H1 (cell line): ENCODE results near the gene TTLL9. TPM values are rescaled to one million over a fixed set of nuclear protein-coding genes. Genes with fewer than 3 reads are reported as not detected.

Experiments
- CTCF ChIA-PET: fragments of 300-600 bp; sonication (Branson Sonifier 250); formaldehyde crosslinking; loops from one replicate; lab custom pipeline; 2021; ENCODE audit not compliant: partially characterized antibody; lab: Charles Lee
- POLR2A ChIA-PET: fragments of 300-600 bp; sonication (Branson Sonifier 250); formaldehyde crosslinking; loops from one replicate; lab custom pipeline; 2021; ENCODE audit warnings: inconsistent platforms; ENCODE audit not compliant: partially characterized antibody; lab: Charles Lee
- DNase-seq, 2 experiments: peaks; one replicate each; pipeline versions ENCODE4 v3.0.0 to v3.0.0-alpha.2; 2010 to 2022; ENCODE audit warnings: low spot score in 2 of 2, low read depth in 1 of 2, mixed read lengths in 1 of 2
- FAIRE-seq: peaks from 2 replicates; lab custom pipeline; 2011; peaks lifted over from hg19 to GRCh38; lab: Jason Lieb, UNC
- H2AFZ ChIP-seq: 2 replicates; pipeline ENCODE4 v1.8.1; 2012; ENCODE audit warnings: low read length, inconsistent platforms
- H2AK5ac ChIP-seq: 2 replicates; pipeline ENCODE4 v1.6.1; 2013; ENCODE audit warnings: low read depth, low read length
- H2BK120ac ChIP-seq: replicated peaks from 2 replicates; pipeline ENCODE3; 2013; ENCODE audit warnings: low read depth, low read length, inconsistent platforms
- H2BK12ac ChIP-seq: 2 replicates; pipeline ENCODE4 v1.6.1; 2013; ENCODE audit warnings: low read depth, low read length
- H2BK15ac ChIP-seq: 2 replicates; pipeline ENCODE4 v1.6.1; 2013; ENCODE audit warnings: low read length
- H2BK20ac ChIP-seq: 2 replicates; pipeline ENCODE4 v1.6.1; 2013; ENCODE audit warnings: low read length
- H2BK5ac ChIP-seq: 2 replicates; pipeline ENCODE4 v1.6.1; 2013; ENCODE audit warnings: low read depth, low read length
- H3K14ac ChIP-seq: 2 replicates; pipeline ENCODE4 v1.6.1; 2013; ENCODE audit warnings: inconsistent platforms; ENCODE audit not compliant: insufficient read length
- H3K18ac ChIP-seq: 2 replicates; pipeline ENCODE4 v1.6.1; 2013; ENCODE audit warnings: low read length; ENCODE audit errors: extremely low read depth
- H3K23ac ChIP-seq: 2 replicates; pipeline ENCODE4 v1.6.1; 2013; ENCODE audit warnings: inconsistent platforms; ENCODE audit not compliant: insufficient read length
- H3K23me2 ChIP-seq: 2 replicates; pipeline ENCODE4 v1.6.1; 2013; ENCODE audit warnings: low read depth, low read length
- H3K27ac ChIP-seq: 2 replicates; pipeline ENCODE4 v1.6.1; 2011; ENCODE audit warnings: low read depth, low read length, inconsistent platforms
- H3K27me3 ChIP-seq, 4 experiments: replicated peaks in 1 of 4; 1 replicate in 1 of 4; 2 replicates in 3 of 4; pipeline versions ENCODE4 v1.6.1 to v1.8.1; 2011 to 2013; ENCODE audit warnings: low read length in 3 of 4, mild to moderate bottlenecking in 3 of 4, inconsistent platforms in 2 of 4, mixed read lengths in 2 of 4, moderate library complexity in 1 of 4; ENCODE audit not compliant: control insufficient read depth in 3 of 4, insufficient read depth in 3 of 4; ENCODE audit errors: extremely low read depth in 1 of 4
- H3K36me3 ChIP-seq, 4 experiments: 2 replicates each; pipeline versions ENCODE4 v1.6.1 to v1.8.1; 2011 to 2013; ENCODE audit warnings: mild to moderate bottlenecking in 4 of 4, low read length in 3 of 4, moderate library complexity in 2 of 4, control low read depth in 1 of 4, inconsistent platforms in 1 of 4; ENCODE audit not compliant: insufficient read depth in 4 of 4, control insufficient read depth in 2 of 4
- H3K4ac ChIP-seq: replicated peaks from 2 replicates; pipeline ENCODE3; 2013; ENCODE audit warnings: low read length, low read depth, mixed read lengths, inconsistent platforms; ENCODE audit not compliant: insufficient read length
- H3K4me1 ChIP-seq, 4 experiments: replicated peaks in 1 of 4; 1 replicate in 1 of 4; 2 replicates in 3 of 4; pipeline versions ENCODE4 v1.6.1 to v1.8.1; 2011 to 2013; ENCODE audit warnings: low read length in 3 of 4, inconsistent platforms in 2 of 4, mixed read lengths in 1 of 4; ENCODE audit not compliant: insufficient read depth in 4 of 4, control insufficient read depth in 3 of 4
- H3K4me2 ChIP-seq, 2 experiments: 2 replicates each; pipeline versions ENCODE4 v1.6.1 to v1.8.1; 2011 to 2013; ENCODE audit warnings: low read depth in 2 of 2, low read length in 2 of 2, control low read depth in 1 of 2, inconsistent platforms in 1 of 2, mild to moderate bottlenecking in 1 of 2; ENCODE audit not compliant: insufficient read depth in 1 of 2
- H3K4me3 ChIP-seq, 4 experiments: fragments of 200-600, 300-600 bp in 1 of 4; sonication (generic), shearing (Covaris generic), sonication (Bioruptor Twin) in 1 of 4; 2 replicates each; pipeline versions ENCODE4 v1.5.1 to v1.8.1; 2011 to 2016; ENCODE audit warnings: low read length in 4 of 4, low read depth in 3 of 4, control low read depth in 2 of 4, inconsistent platforms in 2 of 4, mild to moderate bottlenecking in 2 of 4, mixed read lengths in 1 of 4, moderate library complexity in 1 of 4; ENCODE audit not compliant: insufficient read depth in 2 of 4; ENCODE audit errors: extremely low read depth in 1 of 4
- H3K56ac ChIP-seq: replicated peaks from 2 replicates; pipeline ENCODE3; 2013; ENCODE audit warnings: low read depth, mild to moderate bottlenecking, mixed read lengths, low read length, inconsistent platforms; ENCODE audit not compliant: insufficient read length
- H3K79me1 ChIP-seq: 2 replicates; pipeline ENCODE4 v1.6.1; 2013; ENCODE audit warnings: low read depth, low read length, control low read depth
- H3K79me2 ChIP-seq, 2 experiments: 2 replicates each; pipeline versions ENCODE4 v1.6.1 to v1.8.1; 2012 to 2013; ENCODE audit warnings: low read length in 2 of 2, mild to moderate bottlenecking in 2 of 2, inconsistent platforms in 1 of 2; ENCODE audit not compliant: insufficient read depth in 2 of 2, control insufficient read depth in 1 of 2
- H3K9ac ChIP-seq, 4 experiments: replicated peaks in 1 of 4; 1 replicate in 1 of 4; 2 replicates in 3 of 4; pipeline versions ENCODE4 v1.6.1 to v1.8.1; 2011 to 2013; ENCODE audit warnings: low read depth in 3 of 4, low read length in 3 of 4, control low read depth in 2 of 4, mild to moderate bottlenecking in 2 of 4, moderate library complexity in 2 of 4, inconsistent platforms in 1 of 4; ENCODE audit errors: extremely low read depth in 1 of 4
- H3K9me3 ChIP-seq, 2 experiments: 2 replicates each; pipeline versions ENCODE4 v1.6.1 to v1.8.1; 2012 to 2013; ENCODE audit warnings: mild to moderate bottlenecking in 2 of 2, moderate library complexity in 2 of 2, control low read depth in 1 of 2, inconsistent platforms in 1 of 2, low read depth in 1 of 2, low read length in 1 of 2, mixed read lengths in 1 of 2; ENCODE audit not compliant: insufficient read depth in 2 of 2
- H4K20me1 ChIP-seq, 2 experiments: replicated peaks in 1 of 2; 2 replicates each; pipeline versions ENCODE3 to v1.8.1; 2011 to 2013; ENCODE audit warnings: inconsistent platforms in 2 of 2, low read length in 2 of 2, mild to moderate bottlenecking in 1 of 2; ENCODE audit not compliant: insufficient read depth in 2 of 2, control insufficient read depth in 1 of 2
- H4K5ac ChIP-seq: 2 replicates; pipeline ENCODE4 v1.6.1; 2013; ENCODE audit warnings: low read length, low read depth, mixed read lengths, inconsistent platforms; ENCODE audit not compliant: insufficient read length
- H4K8ac ChIP-seq: 2 replicates; pipeline ENCODE4 v1.8.0; 2013; ENCODE audit warnings: mild to moderate bottlenecking, moderate library complexity, low read length, inconsistent platforms; ENCODE audit not compliant: insufficient read depth; ENCODE audit errors: extremely low read depth
- H4K91ac ChIP-seq: replicated peaks from 2 replicates; pipeline ENCODE3; 2013; ENCODE audit warnings: low read length, mixed read lengths, inconsistent platforms; ENCODE audit not compliant: insufficient read length
- EZH2 ChIP-seq: fragments of 200-600 bp; sonication (generic); IDR thresholded peaks from 2 replicates; pipeline ENCODE4 v1.7.1; 2012; ENCODE audit warnings: low read depth, mild to moderate bottlenecking, moderate library complexity, low read length, inconsistent platforms; ENCODE audit not compliant: severe bottlenecking
- HDAC2 ChIP-seq, 2 experiments: fragments of 300-600 bp in 1 of 2; sonication (generic) in 1 of 2; IDR thresholded peaks; 2 replicates each; pipeline ENCODE4 v1.6.1; 2011 to 2012; ENCODE audit warnings: low read depth in 2 of 2, low read length in 2 of 2, mild to moderate bottlenecking in 2 of 2, moderate library complexity in 2 of 2, borderline replicate concordance in 1 of 2, inconsistent platforms in 1 of 2
- NANOG ChIP-seq: IDR thresholded peaks from 2 replicates; pipeline ENCODE4 v1.6.1; 2011; ENCODE audit warnings: low read length, low read depth, mild to moderate bottlenecking, inconsistent platforms; ENCODE audit not compliant: insufficient read depth, poor library complexity, severe bottlenecking
- POU5F1 ChIP-seq: IDR thresholded peaks from 2 replicates; pipeline ENCODE4 v1.6.1; 2011; ENCODE audit warnings: low read depth, mild to moderate bottlenecking, low read length, moderate library complexity
- SAP30 ChIP-seq: fragments of 300-600 bp; sonication (generic); IDR thresholded peaks from 2 replicates; pipeline ENCODE4 v1.7.1; 2012; ENCODE audit warnings: low read length, moderate library complexity, mild to moderate bottlenecking, inconsistent platforms; ENCODE audit not compliant: insufficient read depth, insufficient replicate concordance
- WGBS, 2 experiments: shearing (Covaris generic) in 1 of 2; methylation state at CpG; one replicate each; pipeline versions ENCODE4 v1.1.6 to v1.1.7; 2013 to 2015; ENCODE audit warnings: low lambda C conversion rate in 2 of 2, mixed read lengths in 2 of 2, inconsistent platforms in 1 of 2, low coverage in 1 of 2, missing lambda C conversion rate in 1 of 2; ENCODE audit not compliant: insufficient replicate concordance in 2 of 2, insufficient coverage in 1 of 2, insufficient read length in 1 of 2; ENCODE audit errors: extremely low coverage in 1 of 2, missing lambda C conversion rate in 1 of 2; 5-methylcytosine and 5-hydroxymethylcytosine counted together
- polyA plus RNA-seq, 7 experiments: library from polyadenylated mRNA; depleted of rRNA in 3 of 7; stranded (reverse) in 5 of 7; unstranded in 2 of 7; fragments of >200 nt in 5 of 7; fragments of 200-250 nt in 2 of 7; gene quantifications; 1 replicate in 5 of 7; 2 replicates in 1 of 7; 4 replicates in 1 of 7; pipeline versions ENCODE4 v1.2.1 to v1.2.3, GENCODE V29; 2011 to 2013; ENCODE audit warnings: missing spikeins in 2 of 7, mixed read lengths in 2 of 7
- total RNA-seq: library from RNA; stranded (reverse); fragmentation: NEBNext Ultra II Directional; extraction: Animal tissue kit (Norgen Biotek cat#: 25700); gene quantifications from 2 replicates; pipeline ENCODE4 v1.2.1, GENCODE V29; 2021
- TF ChIP-seq, protein P1 (sequence below): IDR thresholded peaks from 2 replicates; pipeline ENCODE4 v1.6.1; 2012; ENCODE audit warnings: low read length, inconsistent platforms

The TTLL9 gene
- total and polyA plus RNA-seq, 2 of the 8 experiments (the other 6 are each of a cell fraction or from before 2014, with no cell fraction given) = 0.06 TPM; not detected in 1

DNA sequence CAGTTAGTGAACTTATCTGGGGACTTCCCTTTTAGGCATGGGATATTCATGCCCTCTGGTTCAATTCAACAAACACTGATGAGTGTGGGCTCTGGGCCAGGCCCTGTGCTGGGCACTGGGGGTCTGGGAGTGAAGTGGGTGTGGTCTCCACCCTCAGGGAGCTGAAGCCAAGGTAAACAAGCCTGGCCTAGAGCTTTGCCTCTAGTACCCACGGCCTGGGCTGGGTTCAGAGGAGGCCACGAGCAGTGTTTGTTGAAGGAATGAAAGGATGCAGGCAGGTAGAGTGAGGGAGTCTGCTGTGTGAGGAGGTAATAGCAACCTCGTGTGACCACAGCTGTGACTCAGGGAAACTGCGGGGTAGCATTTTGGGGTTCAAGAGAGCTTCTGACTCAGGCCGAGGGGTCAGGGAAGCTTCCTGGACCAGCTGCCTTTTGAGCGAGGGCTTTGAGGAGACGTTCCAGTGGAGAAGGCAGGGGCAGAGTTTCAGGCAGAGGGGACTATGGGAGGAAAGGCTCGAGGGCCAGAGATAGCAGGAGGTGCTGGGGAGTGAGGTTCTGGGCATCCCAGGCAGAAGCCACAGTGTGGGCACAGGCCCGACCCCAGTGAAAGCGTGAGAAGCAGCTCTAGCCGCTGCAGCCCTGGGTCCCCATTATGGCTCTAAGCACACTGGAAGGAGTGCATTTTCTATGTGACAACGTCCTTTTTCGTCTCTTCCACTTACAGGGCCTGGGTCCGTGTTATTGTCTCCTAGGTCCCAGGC lies 45.7 kb upstream of the TTLL9 start:
- H3K23me2 ChIP-seq = no peaks in the 10 kb centered on the region
- no peak overlapping the region for H3K23ac ChIP-seq
- H3K4ac ChIP-seq = no peak overlapping the region
- H4K91ac ChIP-seq = no peak overlapping the region
- no peak overlapping the region for H3K14ac ChIP-seq
- H3K4me1 ChIP-seq = peaks cover 0 to 8% (median 2%) of the 10 kb centered on the region in 4 experiments; a peak in 4 of 7 replicates
- H4K8ac ChIP-seq = no peak overlapping the region
- ChIA-PET CTCF (interaction anchor here (0.7 to 6.6 kb wide), 12 partner anchors 10 to 402 kb away, joined by 3 to 73 read pairs (median 12); partner anchors contain the start of genes FOXS1, PDRG1 and XKR7), POLR2A (interaction anchor here (0.9 kb wide), 1 partner anchor 27 kb away, joined by 3 read pairs; no protein-coding TSS in a partner anchor)
- no peaks in the 10 kb centered on the region for H3K27me3 ChIP-seq
- H2BK12ac ChIP-seq = no peak overlapping the region
- H2BK120ac ChIP-seq = no peak overlapping the region
- H3K56ac ChIP-seq = no peak overlapping the region
- no peak overlapping the region for H3K27ac ChIP-seq
- no peak overlapping the region for H2AFZ ChIP-seq
- H3K4me2 ChIP-seq = no peak overlapping the region
- no peaks in the 10 kb centered on the region for H3K79me1 ChIP-seq
- WGBS, 2 experiments = 83% methylated on average over 14 of the region's 14 CpGs; no CpG with 5 or more reads in 1 of the 2 experiments
- H4K5ac ChIP-seq = no peak overlapping the region
- H3K36me3 ChIP-seq = no peaks in the 10 kb centered on the region; a peak in 1 of 8 replicates
- DNase-seq = no peak
- H2AK5ac ChIP-seq = no peak overlapping the region
- no peak overlapping the region for H3K18ac ChIP-seq
- H3K79me2 ChIP-seq = no peaks in the 10 kb centered on the region
- H3K9ac ChIP-seq = no peak overlapping the region
- no peak overlapping the region for H2BK15ac ChIP-seq
- no peak overlapping the region for H2BK20ac ChIP-seq
- H4K20me1 ChIP-seq = no peaks in the 10 kb centered on the region
- H2BK5ac ChIP-seq = no peak overlapping the region
- FAIRE-seq = no peak
- no peak overlapping the region for H3K4me3 ChIP-seq
- H3K9me3 ChIP-seq = no peaks in the 10 kb centered on the region
- TF ChIP-seq HDAC2 (IDR thresholded peaks at IDR 0.05; ENCODE audit: borderline replicate concordance in 1 of 2, low read depth in 2 of 2, low read length in 2 of 2) = no peak
- no peak for TF ChIP-seq POU5F1
- TF ChIP-seq, protein P1, sequence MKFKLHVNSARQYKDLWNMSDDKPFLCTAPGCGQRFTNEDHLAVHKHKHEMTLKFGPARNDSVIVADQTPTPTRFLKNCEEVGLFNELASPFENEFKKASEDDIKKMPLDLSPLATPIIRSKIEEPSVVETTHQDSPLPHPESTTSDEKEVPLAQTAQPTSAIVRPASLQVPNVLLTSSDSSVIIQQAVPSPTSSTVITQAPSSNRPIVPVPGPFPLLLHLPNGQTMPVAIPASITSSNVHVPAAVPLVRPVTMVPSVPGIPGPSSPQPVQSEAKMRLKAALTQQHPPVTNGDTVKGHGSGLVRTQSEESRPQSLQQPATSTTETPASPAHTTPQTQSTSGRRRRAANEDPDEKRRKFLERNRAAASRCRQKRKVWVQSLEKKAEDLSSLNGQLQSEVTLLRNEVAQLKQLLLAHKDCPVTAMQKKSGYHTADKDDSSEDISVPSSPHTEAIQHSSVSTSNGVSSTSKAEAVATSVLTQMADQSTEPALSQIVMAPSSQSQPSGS = no peak
- no peak for TF ChIP-seq SAP30
- no peak for TF ChIP-seq EZH2
- TF ChIP-seq NANOG = no peak
